Metanephros (tissue), 2 donors: Measurements from ENCODE around the gene ANKRD62. TPM values are rescaled to one million over a fixed set of nuclear protein-coding genes. Genes with fewer than 3 reads are reported as not detected.

ENCODE experiments used
- small RNA-seq: library from RNA; depleted of rRNA; stranded (forward); fragments of <200 nt; gene quantifications from one replicate; pipeline ENCODE3, GENCODE V24; 2014; ENCODE audit warnings: low replicate concordance
- total RNA-seq: library from RNA; depleted of rRNA; stranded (reverse); fragments of >200 nt; gene quantifications from one replicate; pipeline ENCODE4 v1.2.3, GENCODE V29; 2014

ANKRD62 gene
- total RNA-seq = not detected

GRCh38 chr18:12093520-12094257, at the start of gene ANKRD62:
Gene ANKRD62 (plus strand): TSS chr18:12093843. CDS start chr18:12094018, 175 bp downstream.

Small RNA genes within 50 kb of the gene (small RNA-seq; reads per million reads assigned to genes)
- gene RNU6-324P = not detected

Other genes with a start within 250 kb of the ANKRD62 start
- gene CHMP1B, start 242.4 kb upstream of the ANKRD62 start, total RNA-seq = 52.4 TPM
- 40.9 TPM for gene MPPE1, start 185.5 kb upstream of the ANKRD62 start, total RNA-seq
- 116 TPM for gene IMPA2, start 112.3 kb upstream of the ANKRD62 start, total RNA-seq
- gene CIDEA, start 160.5 kb downstream of the ANKRD62 start, total RNA-seq = 0.64 TPM
- gene TUBB6, start 214.4 kb downstream of the ANKRD62 start, total RNA-seq = 88.5 TPM